Measurements from ENCODE around the gene FOXD3. TPM values are rescaled to one million over a fixed set of nuclear protein-coding genes. Genes with fewer than 3 reads are reported as not detected.

Gene FOXD3
- total and polyA plus RNA-seq, 5 donors from 2014 or later, result not detected

DNA sequence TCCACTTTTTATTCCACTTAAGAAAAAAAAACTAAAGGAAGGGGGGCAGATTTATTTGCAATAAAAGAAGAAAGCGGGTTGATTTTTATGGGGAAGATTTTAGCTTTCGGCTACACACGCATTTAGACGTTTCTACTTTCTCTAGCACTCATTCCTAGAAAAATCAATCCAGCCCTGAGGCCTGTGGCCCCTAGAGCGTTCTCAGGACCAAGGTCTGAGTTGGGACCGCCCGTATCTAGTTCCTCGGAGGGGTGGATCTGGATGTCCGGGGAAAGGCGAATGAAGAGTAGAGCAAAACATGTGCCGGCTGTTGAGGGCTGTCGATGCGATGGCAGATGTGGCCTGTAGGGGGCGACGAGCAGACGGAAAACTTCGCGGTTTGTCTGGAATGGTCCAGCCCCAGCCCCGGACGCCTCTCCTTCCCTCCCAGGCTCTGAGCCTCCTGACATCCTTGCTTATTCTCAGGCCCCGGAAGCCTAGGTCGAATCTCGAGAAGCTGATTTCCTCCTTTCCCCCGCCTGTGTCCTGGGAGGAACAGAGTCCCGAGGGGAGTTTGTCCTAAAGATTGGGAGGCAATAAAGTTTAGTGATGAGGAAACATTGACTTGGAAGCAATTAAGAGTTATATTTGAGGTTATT, 5.2 kb downstream of the FOXD3 start:
- Mint-ChIP-seq H3K27ac (peak overlapping the region in 1 of 3 donors; percentile 91), H3K4me1 (peaks cover 8 to 34% (median 23%) of the 10 kb centered on the region in 4 donors), H3K9me3 (peaks cover 0 to 15% (median 2%) of the 10 kb centered on the region in 7 donors), H3K36me3 (no peaks in the 10 kb centered on the region), H3K27me3 (peaks cover 82% of the 10 kb centered on the region), H3K4me3 (peak overlapping the region in 3 of 4 donors; percentile 10 to 70 (median 16))
- H3K36me3 ChIP-seq (ENCODE audit: control insufficient read depth, insufficient read depth, low read length), result no peaks in the 10 kb centered on the region
- H3K27ac ChIP-seq (ENCODE audit: insufficient read depth, low read length, poor library complexity, severe bottlenecking), result no peak overlapping the region
- peak in 2 of 3 donors; percentile 30 to 60 for DNase-seq
- no peak overlapping the region for H3K4me3 ChIP-seq (ENCODE audit: low read depth, low read length)
- peaks cover 66% of the 10 kb centered on the region for H3K27me3 ChIP-seq (ENCODE audit: control insufficient read depth, insufficient read depth, low read length)
- ATAC-seq (ENCODE audit: low read depth in 2 of 2), result no peak
- H3K4me1 ChIP-seq (ENCODE audit: control insufficient read depth, insufficient read depth, low read length, poor library complexity, severe bottlenecking), result peaks cover 36% of the 10 kb centered on the region
- peaks cover 9 to 16% of the 10 kb centered on the region in 2 experiments for H3K9me3 ChIP-seq (ENCODE audit: control insufficient read depth in 2 of 2, low read length in 2 of 2)

DNA sequence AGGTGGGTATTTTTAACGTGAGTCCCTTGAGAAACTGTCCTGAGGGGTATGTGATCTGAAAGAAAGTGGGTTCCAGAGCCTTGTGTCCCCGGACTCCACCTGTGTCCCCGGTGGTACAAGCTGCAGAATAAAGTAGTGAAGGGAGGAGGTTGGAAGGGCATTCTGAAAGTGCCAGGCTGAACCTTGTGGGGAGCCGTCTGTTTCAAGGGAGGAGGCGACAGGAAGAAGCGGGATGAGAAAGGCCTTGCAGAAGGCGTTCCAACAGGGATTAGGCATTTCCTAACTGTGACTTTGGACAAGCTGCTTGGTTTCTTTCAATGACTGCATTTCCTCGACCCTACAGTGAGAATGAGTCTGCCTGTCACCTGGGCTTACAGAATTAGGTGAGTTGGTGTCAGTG, 5.8 kb downstream of the FOXD3 start:
- Histone ChIP-seq H3K27me3 (ENCODE audit: control insufficient read depth, insufficient read depth, low read length) (peaks cover 72% of the 10 kb centered on the region), H3K9me3 (ENCODE audit: control insufficient read depth in 2 of 2, low read length in 2 of 2) (peaks cover 9 to 16% of the 10 kb centered on the region in 2 experiments), H3K4me1 (ENCODE audit: control insufficient read depth, insufficient read depth, low read length, poor library complexity, severe bottlenecking) (peaks cover 30% of the 10 kb centered on the region), H3K27ac (ENCODE audit: insufficient read depth, low read length, poor library complexity, severe bottlenecking) (no peak overlapping the region), H3K36me3 (ENCODE audit: control insufficient read depth, insufficient read depth, low read length) (no peaks in the 10 kb centered on the region), H3K4me3 (ENCODE audit: low read depth, low read length) (no peak overlapping the region)
- peaks cover 88% of the 10 kb centered on the region for H3K27me3 Mint-ChIP-seq
- H3K36me3 Mint-ChIP-seq, result no peaks in the 10 kb centered on the region
- H3K4me1 Mint-ChIP-seq, result peaks cover 8 to 34% (median 23%) of the 10 kb centered on the region in 4 donors
- ATAC-seq (ENCODE audit: low read depth in 2 of 2) (no peak), DNase-seq (no peak)
- peak overlapping the region in 2 of 4 donors; percentile 10 to 11 for H3K4me3 Mint-ChIP-seq
- peaks cover 0 to 15% (median 2%) of the 10 kb centered on the region in 7 donors for H3K9me3 Mint-ChIP-seq
- peak overlapping the region in 1 of 3 donors; percentile 85 for H3K27ac Mint-ChIP-seq

DNA sequence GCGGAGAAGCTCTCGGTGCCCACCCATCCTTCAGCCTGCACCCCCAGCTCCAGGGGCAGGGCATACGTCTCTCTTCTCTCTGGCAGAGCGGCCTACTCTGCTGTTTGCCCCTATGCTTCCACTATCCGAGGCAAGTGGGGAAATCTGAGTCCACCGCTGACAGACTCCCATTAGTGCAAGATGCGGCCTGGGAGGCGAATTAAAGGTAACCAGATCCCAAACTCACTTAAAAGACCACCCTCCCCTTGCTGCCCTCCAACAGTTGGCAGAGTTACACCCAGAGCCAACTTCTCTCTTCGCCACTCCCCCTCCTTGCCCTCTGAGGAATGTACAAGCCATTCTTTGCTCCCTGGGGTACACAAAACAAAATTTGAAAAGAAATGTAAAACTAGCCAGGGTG, 6.4 kb downstream of the FOXD3 start:
- Histone ChIP-seq H3K36me3 (ENCODE audit: control insufficient read depth, insufficient read depth, low read length) (no peaks in the 10 kb centered on the region), H3K27ac (ENCODE audit: insufficient read depth, low read length, poor library complexity, severe bottlenecking) (no peak overlapping the region), H3K27me3 (ENCODE audit: control insufficient read depth, insufficient read depth, low read length) (peaks cover 76% of the 10 kb centered on the region), H3K9me3 (ENCODE audit: control insufficient read depth in 2 of 2, low read length in 2 of 2) (peaks cover 9 to 16% of the 10 kb centered on the region in 2 experiments), H3K4me3 (ENCODE audit: low read depth, low read length) (no peak overlapping the region), H3K4me1 (ENCODE audit: control insufficient read depth, insufficient read depth, low read length, poor library complexity, severe bottlenecking) (peaks cover 28% of the 10 kb centered on the region)
- Mint-ChIP-seq H3K9me3 (peaks cover 0 to 13% (median 2%) of the 10 kb centered on the region in 7 donors), H3K4me3 (peak overlapping the region in 3 of 4 donors; percentile 43 to 70 (median 60)), H3K4me1 (peaks cover 8 to 34% (median 21%) of the 10 kb centered on the region in 4 donors), H3K27me3 (peaks cover 86% of the 10 kb centered on the region), H3K36me3 (no peaks in the 10 kb centered on the region), H3K27ac (peak overlapping the region in 1 of 3 donors; percentile 26)
- no peak for ATAC-seq (ENCODE audit: low read depth in 2 of 2)
- DNase-seq, result no peak

DNA sequence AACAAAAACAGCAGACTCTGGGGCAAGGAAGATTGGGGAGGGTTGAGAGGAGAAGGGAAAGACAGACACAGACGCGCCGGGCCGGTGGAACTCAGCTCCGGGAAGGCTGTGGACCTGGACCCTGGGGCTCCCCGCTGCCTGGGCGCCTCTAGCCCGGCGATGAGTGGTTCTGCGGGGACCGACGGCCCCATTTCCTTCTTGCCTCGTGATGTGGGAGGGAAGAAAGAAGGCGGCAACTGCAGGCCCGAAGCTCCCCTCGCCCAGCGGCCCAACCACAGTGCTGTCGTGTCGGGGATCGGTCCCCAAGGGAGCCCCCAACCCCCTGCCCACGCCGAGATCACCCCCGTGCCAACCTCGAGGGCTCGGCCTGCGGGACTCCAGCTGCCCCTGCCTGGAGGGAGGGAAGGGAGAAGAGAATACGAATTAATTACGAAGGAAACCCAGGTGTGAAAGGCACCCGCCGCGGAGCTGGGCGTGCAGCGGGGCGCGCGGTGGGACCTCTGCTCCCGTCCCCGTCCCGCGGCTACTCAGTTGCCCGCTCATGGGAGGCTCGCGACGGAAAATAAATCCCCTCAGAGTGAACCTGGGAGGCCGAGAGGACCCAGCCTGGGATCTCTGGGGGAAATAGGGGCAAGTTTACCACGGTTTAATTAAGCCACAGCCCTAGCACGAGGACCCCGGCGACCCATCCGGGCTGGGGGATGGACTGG, 7.4 kb downstream of the FOXD3 start:
- Histone ChIP-seq H3K9me3 (ENCODE audit: control insufficient read depth in 2 of 2, low read length in 2 of 2) (peaks cover 9 to 16% of the 10 kb centered on the region in 2 experiments), H3K4me3 (ENCODE audit: low read depth, low read length) (no peak overlapping the region), H3K36me3 (ENCODE audit: control insufficient read depth, insufficient read depth, low read length) (no peaks in the 10 kb centered on the region), H3K27me3 (ENCODE audit: control insufficient read depth, insufficient read depth, low read length) (peaks cover 75% of the 10 kb centered on the region), H3K27ac (ENCODE audit: insufficient read depth, low read length, poor library complexity, severe bottlenecking) (no peak overlapping the region), H3K4me1 (ENCODE audit: control insufficient read depth, insufficient read depth, low read length, poor library complexity, severe bottlenecking) (peaks cover 20% of the 10 kb centered on the region)
- Mint-ChIP-seq H3K4me1 (peaks cover 8 to 31% (median 19%) of the 10 kb centered on the region in 4 donors), H3K27me3 (peaks cover 88% of the 10 kb centered on the region), H3K4me3 (peak overlapping the region; percentile 4 to 77 (median 49)), H3K27ac (no peak overlapping the region), H3K9me3 (peaks cover 0 to 15% (median 2%) of the 10 kb centered on the region in 7 donors), H3K36me3 (no peaks in the 10 kb centered on the region)
- DNase-seq, result peak in 1 of 3 donors; percentile 20
- ATAC-seq (ENCODE audit: low read depth in 2 of 2), result no peak

DNA sequence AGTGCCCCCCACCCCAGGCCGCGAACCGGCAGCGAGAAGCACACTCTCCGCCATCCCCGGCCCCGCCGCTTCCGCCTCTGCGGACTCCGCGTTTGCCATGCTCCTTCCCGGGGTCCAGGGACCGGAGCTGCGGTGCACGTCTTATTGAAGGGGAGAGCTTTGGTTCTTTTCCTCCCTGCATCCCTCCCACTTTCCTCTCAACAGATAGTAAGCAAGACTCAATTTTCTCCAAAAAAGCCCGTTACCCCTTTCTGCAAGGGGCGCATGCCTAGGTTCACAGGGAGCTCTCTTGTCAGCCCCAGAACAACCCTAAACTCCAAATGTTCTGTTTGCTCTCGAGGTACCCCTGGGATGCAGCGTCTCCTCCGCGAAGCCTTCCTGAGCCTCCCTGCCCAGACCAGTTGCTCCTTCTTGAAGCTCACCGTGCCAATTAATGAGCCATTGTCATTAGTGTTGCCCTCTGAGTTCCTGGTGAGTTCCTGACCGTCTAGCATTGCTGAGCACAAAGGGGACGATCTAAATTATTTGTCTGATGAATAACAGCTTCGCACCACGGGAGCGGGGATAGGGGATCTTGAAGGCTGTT, 8.1 kb downstream of the FOXD3 start:
- no peak for DNase-seq

DNA sequence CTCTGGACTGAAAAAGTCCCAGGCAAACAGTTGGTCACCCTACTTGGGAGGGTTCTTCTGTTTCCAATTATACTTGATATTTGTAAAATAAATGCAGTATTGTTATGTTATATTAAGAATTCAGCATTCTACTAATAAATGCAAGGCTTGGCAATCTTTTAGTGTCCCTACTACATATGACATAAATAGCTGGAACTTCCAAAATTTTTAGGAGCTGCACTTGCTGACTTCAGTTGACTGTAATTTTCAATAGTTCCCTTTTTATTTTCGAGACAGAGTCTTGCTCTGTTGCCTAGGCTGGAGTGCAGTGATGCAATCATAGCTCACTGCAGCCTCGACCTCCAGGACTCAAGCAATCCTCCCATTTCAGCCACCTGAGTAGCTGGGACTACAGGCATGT, 20.0 kb downstream of the FOXD3 start:
- no peaks in the 10 kb centered on the region for H3K4me1 ChIP-seq (ENCODE audit: control insufficient read depth, insufficient read depth, low read length, poor library complexity, severe bottlenecking)
- Mint-ChIP-seq H3K4me1 (no peaks in the 10 kb centered on the region), H3K27ac (no peak overlapping the region), H3K27me3 (peaks cover 30% of the 10 kb centered on the region), H3K36me3 (no peaks in the 10 kb centered on the region), H3K9me3 (no peaks in the 10 kb centered on the region), H3K4me3 (no peak overlapping the region)
- no peaks in the 10 kb centered on the region for H3K36me3 ChIP-seq (ENCODE audit: control insufficient read depth, insufficient read depth, low read length)
- DNase-seq, result no peak
- no peak overlapping the region for H3K27ac ChIP-seq (ENCODE audit: insufficient read depth, low read length, poor library complexity, severe bottlenecking)
- H3K27me3 ChIP-seq (ENCODE audit: control insufficient read depth, insufficient read depth, low read length), result peaks cover 7% of the 10 kb centered on the region
- ATAC-seq (ENCODE audit: low read depth in 2 of 2), result no peak
- no peaks in the 10 kb centered on the region for H3K9me3 ChIP-seq (ENCODE audit: control insufficient read depth in 2 of 2, low read length in 2 of 2)
- H3K4me3 ChIP-seq (ENCODE audit: low read depth, low read length), result no peak overlapping the region

More for the DNA sequence above, 8.1 kb downstream of the FOXD3 start:
- H3K27me3 ChIP-seq (ENCODE audit: control insufficient read depth, insufficient read depth, low read length), result peaks cover 75% of the 10 kb centered on the region
- H3K36me3 Mint-ChIP-seq, result no peaks in the 10 kb centered on the region
- peak overlapping the region; percentile 0 to 78 (median 53) for H3K4me3 Mint-ChIP-seq
- no peak for ATAC-seq (ENCODE audit: low read depth in 2 of 2)
- peaks cover 0 to 17% (median 2%) of the 10 kb centered on the region in 7 donors for H3K9me3 Mint-ChIP-seq
- no peak overlapping the region for H3K27ac ChIP-seq (ENCODE audit: insufficient read depth, low read length, poor library complexity, severe bottlenecking)
- no peaks in the 10 kb centered on the region for H3K36me3 ChIP-seq (ENCODE audit: control insufficient read depth, insufficient read depth, low read length)
- H3K27ac Mint-ChIP-seq, result no peak overlapping the region
- peaks cover 84% of the 10 kb centered on the region for H3K27me3 Mint-ChIP-seq
- peaks cover 9 to 15% of the 10 kb centered on the region in 2 experiments for H3K9me3 ChIP-seq (ENCODE audit: control insufficient read depth in 2 of 2, low read length in 2 of 2)
- peaks cover 8 to 30% (median 17%) of the 10 kb centered on the region in 4 donors for H3K4me1 Mint-ChIP-seq
- H3K4me1 ChIP-seq (ENCODE audit: control insufficient read depth, insufficient read depth, low read length, poor library complexity, severe bottlenecking), result peaks cover 20% of the 10 kb centered on the region
- H3K4me3 ChIP-seq (ENCODE audit: low read depth, low read length), result no peak overlapping the region

DNA sequence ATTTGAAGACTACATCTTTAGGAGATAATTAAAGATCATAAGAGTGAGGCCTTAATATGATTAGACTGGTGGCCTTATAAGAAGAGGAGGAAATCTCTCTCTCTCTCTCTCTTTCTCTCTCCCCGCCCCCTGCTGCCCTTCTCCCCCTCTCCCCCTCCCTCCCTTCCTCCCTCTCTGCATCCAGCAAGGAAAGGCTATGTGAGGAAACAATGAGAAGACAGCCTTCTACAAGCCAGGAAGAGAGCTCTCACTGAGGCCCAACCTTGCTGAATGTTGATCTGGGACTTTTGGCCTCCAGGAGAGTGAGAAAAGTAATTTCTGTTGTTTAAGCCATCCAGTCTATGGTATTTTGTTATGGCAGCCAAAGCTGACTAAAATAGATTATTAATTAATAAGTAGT, 21.6 kb downstream of the FOXD3 start:
- Mint-ChIP-seq H3K36me3 (no peaks in the 10 kb centered on the region), H3K27me3 (peaks cover 36% of the 10 kb centered on the region), H3K9me3 (no peaks in the 10 kb centered on the region), H3K4me3 (no peak overlapping the region), H3K27ac (no peak overlapping the region), H3K4me1 (no peaks in the 10 kb centered on the region)
- H3K4me1 ChIP-seq (ENCODE audit: control insufficient read depth, insufficient read depth, low read length, poor library complexity, severe bottlenecking), result no peaks in the 10 kb centered on the region
- H3K36me3 ChIP-seq (ENCODE audit: control insufficient read depth, insufficient read depth, low read length), result no peaks in the 10 kb centered on the region
- H3K27ac ChIP-seq (ENCODE audit: insufficient read depth, low read length, poor library complexity, severe bottlenecking), result no peak overlapping the region
- ATAC-seq (ENCODE audit: low read depth in 2 of 2) (no peak), DNase-seq (no peak)
- peaks cover 10% of the 10 kb centered on the region for H3K27me3 ChIP-seq (ENCODE audit: control insufficient read depth, insufficient read depth, low read length)
- no peaks in the 10 kb centered on the region for H3K9me3 ChIP-seq (ENCODE audit: control insufficient read depth in 2 of 2, low read length in 2 of 2)
- no peak overlapping the region for H3K4me3 ChIP-seq (ENCODE audit: low read depth, low read length)

All from CD4-positive, CD25-positive, alpha-beta regulatory T cell (primary cell).